GM21619 (cell line): ENCODE data around the gene SLC25A1.
"Not testable (repeated sequence)": the region's sequence is repeated elsewhere in the genome, so short reads cannot be mapped to it uniquely, and the experiment has no call there.

Experiments used
- ATAC-seq: cut with Tn5 transposase; IDR thresholded peaks from one replicate; pipeline ENCODE4 v1.9.1; 2021; ENCODE audit not compliant: unreplicated experiment

Gene SLC25A1

DNA sequence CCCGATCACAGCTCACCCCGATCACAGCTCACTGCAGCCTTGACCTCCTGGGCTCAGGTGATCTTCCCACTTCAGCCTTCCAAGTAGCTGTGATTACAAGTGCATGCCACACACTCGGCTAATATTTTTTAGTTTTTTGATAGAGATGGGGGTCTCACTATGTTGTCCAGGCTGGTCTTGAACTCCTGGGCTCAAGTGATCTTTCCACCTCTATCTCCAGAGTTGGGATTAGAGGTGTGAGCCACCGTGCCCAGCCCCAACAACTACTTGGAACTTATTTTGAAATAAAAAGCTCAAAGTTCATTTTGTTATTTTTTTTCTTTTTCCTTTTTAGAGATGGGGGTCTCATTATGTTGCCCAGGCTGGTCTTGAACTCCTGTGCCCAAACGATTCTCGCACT, 27.8 kb upstream of the SLC25A1 start:
- no peak for ATAC-seq

DNA sequence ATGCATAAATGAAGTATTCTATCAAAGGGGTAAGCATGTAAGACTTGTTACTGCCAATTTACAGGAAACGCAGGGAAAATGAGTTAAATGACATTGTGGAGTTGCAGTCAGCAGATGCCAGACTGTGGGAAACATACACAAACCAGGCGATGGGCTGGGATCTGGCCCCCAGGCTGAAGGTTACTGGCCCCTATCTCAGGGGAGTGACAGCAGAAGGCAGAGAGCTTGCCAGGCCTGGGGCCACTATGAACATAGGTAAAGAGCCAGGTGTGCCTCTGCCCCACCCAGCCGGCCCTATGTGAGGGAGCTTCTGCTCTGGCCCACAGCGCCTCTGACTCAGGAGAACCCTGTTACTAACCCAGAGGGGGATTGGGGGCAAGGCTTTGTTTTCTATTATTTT, 26.1 kb upstream of the SLC25A1 start:
- no peak for ATAC-seq

DNA sequence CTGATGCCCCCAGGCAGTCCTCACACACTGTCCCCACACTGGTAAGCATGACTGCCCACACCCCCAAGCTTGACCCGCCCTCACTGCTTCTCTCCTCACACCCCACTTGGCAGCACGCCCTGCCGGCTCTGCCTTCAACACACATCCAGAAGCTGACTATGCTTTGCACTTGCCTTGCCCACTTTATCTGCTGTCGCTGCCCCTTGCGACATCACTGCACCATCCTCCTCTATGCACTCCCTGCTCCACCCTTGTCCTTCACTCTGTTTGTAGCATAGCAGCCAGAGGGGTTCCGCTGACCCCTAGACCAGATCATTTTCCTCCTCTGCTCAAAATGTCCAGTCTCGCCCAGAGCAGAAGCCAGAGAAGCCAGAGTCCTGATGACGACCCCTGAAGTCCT, 25.3 kb upstream of the SLC25A1 start:
- no peak for ATAC-seq

DNA sequence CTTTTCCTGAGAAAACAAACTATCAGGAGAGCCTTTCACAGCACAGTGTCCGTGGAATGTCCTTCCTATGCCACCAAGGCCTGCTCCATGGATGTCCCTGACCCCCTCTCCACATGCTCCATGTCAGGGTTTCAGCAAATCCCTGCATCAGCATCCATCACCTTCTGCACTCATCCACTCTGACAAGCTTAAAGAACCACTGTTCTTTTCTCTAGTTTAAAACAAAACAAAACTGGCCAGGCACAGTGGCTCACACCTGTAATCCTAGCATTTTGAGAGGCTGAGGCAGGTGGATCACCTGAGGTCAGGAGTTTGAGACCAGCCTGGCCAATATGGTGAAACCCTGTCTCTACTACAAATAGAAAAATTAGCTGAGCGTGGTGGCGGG, 24.3 kb upstream of the SLC25A1 start:
- not testable (repeated sequence) for ATAC-seq

DNA sequence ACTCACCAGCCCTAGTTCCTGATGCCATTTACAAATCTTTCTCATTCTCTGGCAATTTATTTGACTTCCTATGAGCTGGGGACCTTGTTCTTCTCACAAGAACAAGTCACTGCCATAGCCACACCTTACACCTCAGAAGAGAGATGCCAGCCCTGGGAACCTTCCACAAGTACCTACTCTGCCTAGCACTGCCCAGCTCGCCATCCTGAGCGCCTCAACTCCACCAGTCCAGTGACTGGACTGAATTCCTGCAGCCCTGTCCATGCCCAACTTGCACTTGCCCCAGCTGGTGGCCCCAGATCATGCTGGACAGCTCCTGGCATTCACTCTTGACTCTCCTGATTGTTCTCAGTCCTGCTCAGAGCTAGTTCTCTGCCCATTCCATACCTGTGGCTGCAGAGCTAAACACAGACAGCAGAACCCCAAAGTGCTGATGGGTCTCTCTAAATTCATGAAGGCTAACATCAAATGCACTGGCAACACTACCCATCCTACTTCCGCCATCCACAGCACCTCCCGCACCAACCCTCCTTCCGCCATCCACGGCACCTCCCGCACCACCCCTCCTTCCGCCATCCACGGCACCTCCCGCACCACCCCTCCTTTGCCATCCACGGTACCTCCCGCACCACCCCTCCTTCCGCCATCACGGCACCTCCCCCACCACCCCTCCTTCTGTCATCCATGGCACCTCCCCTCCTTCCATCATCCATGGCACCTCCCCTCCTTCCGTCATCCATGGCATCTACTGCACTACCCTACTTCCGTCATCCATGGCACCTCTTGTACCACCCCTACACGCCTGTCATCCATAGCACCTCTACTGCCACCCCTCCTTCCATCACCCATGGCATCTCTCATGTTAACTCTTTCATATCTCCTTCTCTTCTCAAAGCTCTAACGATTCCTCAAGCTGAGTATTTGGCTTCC, 23.6 kb upstream of the SLC25A1 start:
- ATAC-seq: no peak

DNA sequence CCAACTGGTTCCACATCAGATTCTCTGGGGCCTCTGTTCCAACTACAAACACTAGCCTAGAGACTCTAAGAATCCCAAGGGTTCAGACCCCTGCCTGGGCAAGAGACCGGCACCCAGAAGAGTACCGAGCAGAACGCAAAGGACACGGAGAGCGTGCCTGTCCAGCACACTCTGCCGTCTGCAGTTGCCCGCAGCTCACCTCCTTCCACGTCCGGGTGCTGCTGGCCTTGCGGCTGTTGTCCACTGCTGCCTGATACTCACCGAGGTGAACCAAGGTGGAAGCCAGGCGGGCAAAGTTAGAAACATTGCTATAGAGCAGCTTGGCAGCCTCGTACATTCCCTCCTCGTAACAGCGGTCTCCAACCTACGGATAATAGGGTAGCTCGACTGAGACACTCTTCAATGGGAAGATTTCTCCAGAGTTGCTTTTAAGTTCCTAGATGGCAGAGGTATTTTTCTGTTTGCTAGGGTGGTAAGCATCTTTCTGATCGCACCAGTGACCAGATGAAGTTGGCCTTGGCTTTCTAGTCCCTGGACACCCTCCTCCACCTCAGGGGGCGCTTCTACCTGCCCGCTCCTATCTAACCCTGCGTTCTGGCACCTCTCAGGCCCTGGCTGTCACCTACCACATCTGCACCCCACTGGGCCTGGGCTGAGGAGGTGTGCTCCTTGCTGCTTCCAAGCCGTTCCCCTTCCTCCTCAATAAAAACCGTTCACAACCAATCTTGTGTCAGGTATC, 22.8 kb upstream of the SLC25A1 start:
- ATAC-seq: no peak

DNA sequence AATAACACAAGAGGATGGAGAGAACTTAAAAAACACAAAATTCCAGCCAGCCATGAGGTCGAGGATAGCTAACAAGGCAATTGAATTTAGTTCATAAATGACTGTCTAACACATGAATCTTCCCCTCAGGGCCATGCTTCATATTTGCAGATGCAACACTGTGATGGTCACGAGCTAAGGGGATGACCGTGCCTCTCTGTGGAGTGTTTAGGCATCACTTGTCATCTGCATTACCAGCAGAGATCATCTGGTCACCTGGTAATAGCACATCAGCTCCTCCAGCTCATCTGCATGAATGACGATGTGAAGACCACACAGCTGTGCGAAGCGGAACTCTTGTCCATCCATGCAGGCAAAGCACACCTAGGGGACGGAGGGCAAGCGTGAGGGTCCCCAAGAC, 20.9 kb upstream of the SLC25A1 start:
- ATAC-seq: no peak

DNA sequence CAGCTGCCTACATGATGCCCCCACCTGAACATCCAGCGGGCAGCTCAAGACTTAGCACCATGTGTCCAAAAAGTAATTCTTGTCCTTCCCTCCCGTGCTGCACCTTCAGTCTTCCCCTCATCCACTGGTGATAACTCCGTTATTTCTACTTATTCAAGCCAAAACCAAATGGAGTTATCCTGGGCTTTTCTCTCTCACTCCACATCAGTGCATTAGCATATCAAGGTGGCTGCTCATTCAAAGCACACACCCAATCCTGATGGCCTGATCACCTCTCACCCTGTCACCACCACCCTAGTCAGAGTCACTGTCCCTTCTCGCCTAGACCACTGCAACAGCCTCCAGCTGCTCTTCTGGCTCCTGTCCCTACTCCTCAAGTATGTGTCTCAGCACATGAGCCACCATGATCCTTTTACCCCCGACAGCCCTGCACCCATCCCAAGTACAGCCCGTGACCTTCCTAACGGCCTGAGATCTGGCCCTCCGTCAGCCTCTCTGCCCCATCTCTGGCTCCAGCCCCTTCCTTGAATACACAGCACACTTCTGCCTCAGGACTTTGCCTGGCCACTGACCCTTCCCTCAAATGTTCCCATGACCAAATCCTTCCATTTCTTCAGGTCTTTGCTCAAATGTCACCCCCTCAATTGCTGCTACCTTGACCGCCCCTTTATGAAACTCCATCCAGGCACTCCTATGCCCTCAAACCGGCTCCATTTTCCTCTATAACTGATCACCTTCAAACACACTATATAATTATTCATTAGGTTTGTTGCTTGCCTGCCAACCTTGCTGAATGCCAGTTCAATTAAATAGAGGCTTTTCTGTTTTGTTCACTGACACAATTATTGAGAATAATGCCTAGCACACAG, 19.7 kb upstream of the SLC25A1 start:
- ATAC-seq: no peak

DNA sequence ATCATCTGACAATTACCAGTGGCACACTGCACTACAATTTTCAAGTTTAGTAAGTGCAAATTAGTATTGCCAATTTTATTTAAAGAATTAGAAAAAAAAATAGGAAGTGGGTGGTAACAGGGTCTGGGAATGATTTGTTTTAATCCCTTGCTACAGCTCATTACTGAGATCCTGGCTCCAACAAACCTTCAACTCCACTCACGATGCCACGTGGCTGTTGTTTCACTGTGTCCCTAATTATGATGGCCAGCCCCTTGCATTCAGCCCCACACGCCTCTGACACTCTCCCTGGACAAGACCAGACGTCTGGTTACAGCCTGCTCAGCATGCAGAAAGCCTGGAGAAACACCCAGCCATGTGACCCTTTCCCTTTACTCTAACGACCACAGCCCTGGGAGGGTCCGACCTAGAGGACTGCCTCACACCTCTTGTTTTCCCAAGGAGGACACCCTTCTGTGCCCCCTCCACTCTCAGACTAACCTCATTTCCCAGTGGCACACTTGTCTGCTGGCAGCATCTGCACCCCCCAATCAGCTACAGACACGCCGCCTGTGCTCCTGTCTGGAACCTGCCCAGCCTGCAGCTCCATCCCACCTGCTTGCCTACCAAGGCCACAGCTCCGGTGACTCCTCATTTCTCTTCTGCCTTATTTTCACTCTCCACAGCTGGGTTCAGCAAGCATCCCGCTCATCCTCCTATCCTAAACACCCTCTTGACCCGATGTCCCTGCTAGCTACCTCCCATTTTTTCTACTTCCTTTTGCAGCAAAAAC, 18.5 kb upstream of the SLC25A1 start:
- no peak for ATAC-seq

DNA sequence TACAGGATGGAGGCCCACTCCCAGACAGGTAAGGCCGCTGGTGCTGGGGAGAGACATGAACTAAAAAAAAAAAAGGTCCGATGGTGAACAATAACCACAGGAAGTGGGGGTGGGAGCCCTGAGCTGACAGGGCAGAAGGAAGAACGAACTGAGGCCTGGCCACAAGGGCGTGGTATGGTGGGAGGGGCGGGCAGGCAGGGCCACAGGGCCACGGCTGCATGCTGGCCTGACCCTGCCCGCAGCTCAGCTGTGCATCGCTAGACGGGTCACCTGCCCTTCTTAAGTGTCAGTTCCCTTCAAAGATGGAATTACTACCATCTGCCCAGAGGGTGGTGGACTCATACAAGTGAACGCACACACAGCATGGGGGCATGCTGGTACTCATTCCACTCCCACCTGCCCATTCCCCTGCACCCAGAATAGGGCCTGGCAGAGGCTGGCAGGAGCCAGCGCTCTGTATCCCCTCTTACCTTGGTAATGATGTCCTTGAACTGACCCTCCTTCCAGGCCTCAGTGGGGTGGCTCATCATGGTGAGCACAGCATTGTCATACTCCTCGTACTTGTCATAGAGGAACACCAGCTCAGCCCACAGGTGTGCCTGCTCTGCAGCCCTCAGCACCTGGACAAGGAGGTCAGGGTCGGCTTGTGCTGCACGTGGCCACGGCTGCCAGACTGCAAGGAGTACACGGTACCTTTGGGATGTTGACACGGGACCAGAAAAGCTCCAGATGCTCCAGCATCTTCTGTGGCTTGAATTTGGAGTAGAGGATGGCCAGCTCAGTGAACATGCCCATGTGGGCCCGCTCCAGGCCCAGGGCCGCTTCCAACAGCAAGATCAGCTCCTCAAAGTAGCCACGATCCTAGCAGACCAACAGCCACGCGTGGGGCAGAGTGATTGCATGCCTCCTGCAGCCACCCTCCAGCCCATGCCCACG, 17.5 kb upstream of the SLC25A1 start:
- no peak for ATAC-seq

DNA sequence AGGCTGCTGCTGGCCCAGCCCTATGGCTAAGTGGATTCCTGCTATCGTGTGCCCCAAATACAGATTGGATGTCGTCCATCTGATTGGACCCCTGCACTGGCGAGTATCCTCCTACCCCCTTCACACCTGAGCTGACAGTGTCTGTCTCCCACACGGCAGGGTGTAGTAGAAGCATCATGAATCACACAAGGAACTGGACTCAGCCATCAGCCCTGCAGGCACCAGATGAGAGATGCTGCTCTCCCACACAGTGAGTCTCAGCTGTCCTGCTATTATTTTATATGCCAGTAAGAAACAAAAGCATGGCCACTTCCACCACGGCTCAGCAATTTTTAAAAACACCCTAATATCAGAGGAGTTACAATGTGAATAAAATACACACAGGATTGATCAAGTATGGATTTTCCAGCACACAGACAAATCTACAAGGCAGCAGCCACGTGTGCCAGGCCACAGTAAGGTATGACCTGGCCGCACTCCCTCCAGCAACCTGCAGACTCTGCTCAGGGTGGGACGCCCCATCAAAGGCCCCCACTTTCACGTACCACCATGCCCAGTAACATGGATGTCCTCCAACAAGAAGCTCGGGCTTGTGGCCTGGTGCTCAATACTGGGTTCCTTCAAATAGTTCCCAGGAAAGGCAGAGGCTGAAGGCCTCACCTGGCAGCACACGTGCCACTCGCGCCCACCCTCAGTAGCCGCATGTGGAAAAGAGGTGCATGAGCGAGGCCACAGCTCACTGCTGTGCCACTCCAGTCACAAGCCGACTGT, 16.4 kb upstream of the SLC25A1 start:
- no peak for ATAC-seq

DNA sequence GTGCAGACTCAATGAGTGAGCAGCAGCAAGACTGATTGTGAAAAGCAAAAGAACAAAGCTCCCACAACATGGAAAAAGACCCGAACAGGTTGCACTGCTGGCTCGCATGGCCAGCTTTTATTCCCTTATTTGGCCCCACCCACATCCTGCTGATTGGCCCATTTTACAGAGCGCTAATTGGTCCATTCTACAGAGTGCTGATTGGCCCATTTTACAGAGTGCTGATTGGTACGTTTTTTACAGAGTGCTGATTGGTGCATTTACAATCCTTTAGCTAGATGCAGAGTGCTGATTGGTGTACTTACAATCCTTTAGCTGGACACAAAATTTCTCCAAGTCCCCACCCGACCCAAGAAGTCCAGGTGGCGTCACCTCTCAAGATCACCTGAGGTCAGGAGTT, 15.3 kb upstream of the SLC25A1 start:
- no peak for ATAC-seq

DNA sequence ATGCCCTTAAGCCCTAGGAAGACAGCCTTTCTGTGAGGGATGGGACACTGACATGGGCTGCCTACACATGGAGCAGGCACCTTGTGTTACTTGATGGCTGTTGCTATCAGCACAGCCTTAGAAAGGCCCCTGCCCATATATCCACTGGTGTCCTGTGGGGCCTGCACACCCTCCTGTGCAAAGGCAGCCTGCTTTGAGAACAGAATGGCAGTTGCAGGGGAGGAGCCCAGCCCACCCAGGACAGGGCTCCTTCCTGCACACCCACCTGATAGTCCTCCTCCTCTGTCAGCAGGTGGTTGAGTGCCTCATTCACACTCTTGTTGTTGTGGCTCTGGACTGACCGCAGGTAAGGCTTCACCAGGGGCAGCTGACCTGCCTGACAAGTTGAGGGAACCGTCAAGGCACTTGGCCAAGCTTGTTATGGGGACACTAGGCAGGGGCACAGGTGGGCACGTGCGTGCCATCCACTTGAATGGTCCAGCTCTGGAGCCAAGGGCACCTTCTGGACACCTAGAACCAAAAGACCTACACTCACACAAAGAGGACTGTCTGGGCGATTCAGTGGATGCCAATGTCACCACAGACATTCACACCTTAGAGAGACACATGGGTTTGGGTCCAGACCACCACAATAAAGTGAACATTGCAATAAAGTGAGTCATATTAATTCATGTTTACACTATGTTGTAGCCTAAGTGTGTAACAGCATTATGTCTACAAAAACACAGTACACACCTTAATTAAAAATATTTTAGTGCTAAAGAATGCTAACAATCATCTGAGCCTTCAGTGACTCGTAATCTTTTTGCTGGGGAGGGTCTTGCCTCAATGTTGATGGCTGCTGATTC, 9.4 kb upstream of the SLC25A1 start:
- ATAC-seq: no peak

DNA sequence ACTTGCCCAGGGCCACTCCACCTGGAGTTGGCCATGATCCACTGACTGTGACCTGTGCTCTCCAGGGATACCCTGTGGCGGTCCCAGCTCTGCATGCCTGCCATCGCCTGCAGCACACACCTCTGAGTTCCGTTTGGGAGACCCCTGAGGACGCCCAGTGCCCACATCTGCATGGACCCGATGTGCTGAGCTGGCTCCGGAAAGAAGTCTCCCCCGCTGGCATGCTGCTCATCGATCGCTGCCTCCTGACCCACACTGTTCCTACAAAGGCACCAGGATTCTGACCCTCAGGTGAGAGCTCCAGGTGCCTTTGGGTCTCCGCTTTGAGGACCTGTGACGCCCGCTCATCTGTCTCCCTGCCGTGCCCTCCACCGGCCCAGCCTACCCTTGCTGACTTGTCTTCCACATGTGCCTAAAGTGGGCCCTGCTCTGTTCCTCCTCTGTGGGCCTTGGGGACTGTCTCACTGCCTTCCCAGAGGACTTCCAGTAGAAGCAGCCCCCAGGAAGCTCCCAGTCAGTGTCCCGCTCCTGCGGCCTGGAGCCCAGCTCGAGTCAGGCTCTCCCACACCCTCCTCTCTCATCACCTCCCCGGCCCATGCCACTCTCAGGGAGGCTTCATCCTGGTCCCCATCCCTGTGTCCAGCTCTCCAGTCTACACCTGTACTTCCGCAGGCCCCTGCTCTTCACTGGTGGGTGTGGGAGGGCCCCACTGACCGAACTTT, 5.9 kb upstream of the SLC25A1 start:
- ATAC-seq: no peak

DNA sequence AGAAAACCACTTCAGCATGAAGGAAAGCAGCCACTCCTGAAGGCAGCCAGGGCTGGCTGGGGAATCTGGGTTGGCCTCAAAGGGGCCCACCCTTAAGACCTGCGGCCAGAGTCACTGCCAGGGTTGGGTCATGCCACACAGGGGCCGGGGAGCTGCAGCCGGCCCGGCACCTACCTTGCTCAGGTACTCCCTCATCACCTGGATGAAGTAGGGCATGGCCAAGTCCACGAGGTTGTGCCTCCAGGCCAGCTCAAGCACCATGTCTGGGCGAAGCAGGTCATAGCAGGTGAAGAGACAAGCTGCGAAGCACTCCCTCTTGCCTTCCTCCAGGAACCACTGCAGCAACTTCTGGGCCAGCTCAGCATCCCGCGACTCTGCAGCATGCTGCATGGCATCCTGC, 4.7 kb upstream of the SLC25A1 start:
- no peak for ATAC-seq

DNA sequence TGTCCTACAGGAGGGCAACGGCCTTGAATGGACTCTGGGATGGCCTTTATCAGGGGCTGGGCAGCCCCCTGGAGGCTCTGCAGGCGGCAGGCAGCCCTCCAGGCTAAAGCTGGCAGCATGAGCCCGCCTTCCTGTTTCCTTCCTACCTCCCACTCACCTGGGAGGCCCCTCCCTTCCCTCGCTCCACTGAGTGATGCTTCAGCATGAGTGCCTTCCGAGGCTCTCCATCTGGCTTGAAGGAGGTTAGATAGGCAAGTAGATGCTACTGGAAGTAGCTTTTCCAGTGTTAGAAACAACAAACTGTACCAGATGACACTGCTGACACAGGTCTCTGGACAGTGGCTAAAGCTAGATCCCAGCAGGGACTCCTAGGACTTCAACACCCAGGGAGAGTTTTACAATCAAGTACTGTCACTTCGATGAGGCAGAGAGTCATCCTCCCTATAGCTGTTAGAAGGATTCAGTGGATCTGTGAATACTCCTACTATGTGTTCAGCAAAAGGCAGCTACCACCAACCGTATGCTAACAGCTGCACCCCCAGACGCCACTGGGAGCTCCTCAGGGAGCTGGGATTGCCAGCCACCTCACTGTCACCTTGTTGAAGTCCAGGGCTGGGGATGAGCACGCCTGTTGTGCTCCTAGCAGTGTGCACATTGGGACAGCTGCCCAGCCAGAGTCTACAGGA, 4.1 kb upstream of the SLC25A1 start:
- no peak for ATAC-seq
